PC-9 (cell line): ENCODE data around the gene PPM1E. TPM values are rescaled to one million over a fixed set of nuclear protein-coding genes. Genes with fewer than 3 reads are reported as not detected.

Experiments
- BruUV-seq: library from RNA; stranded (reverse); fragments of 400-500 nt; replicated peaks from 2 replicates; lab custom pipeline; 2021; lab: Mats Ljungman, UMichigan
- CTCF ChIA-PET: fragments of 300-600 bp; sonication (Branson Sonifier 250); formaldehyde crosslinking; loops from one replicate; lab custom pipeline; 2022; ENCODE audit warnings: antibody characterized with exemption; lab: Charles Lee
- POLR2A ChIA-PET: fragments of 300-600 bp; sonication (Branson Sonifier 250); formaldehyde crosslinking; loops from one replicate; lab custom pipeline; 2022; ENCODE audit warnings: antibody characterized with exemption; ENCODE audit not compliant: unreplicated experiment; lab: Charles Lee
- DNase-seq, 2 experiments: peaks; one replicate each; pipeline versions ENCODE4 v3.0.0 to v3.0.0-alpha.2; 2015 to 2022; ENCODE audit warnings: mixed read lengths in 1 of 2
- H2AFZ ChIP-seq: fragments of 200-600 bp; sonication (generic); 2 replicates; pipeline ENCODE4 v1.8.1; 2017; ENCODE audit warnings: antibody characterized with exemption
- H3F3A ChIP-seq: fragments of 200-600 bp; sonication (generic); 2 replicates; pipeline ENCODE4 v1.8.1; 2017; ENCODE audit warnings: antibody characterized with exemption, mild to moderate bottlenecking, low read depth; ENCODE audit not compliant: insufficient read depth
- H3K27ac ChIP-seq: fragments of 200-600 bp; sonication (generic); 2 replicates; pipeline ENCODE4 v1.6.1; 2016; ENCODE audit warnings: mixed run types
- H3K27me3 ChIP-seq: fragments of 200-600 bp; sonication (generic); 2 replicates; pipeline ENCODE4 v1.6.1; 2016; ENCODE audit warnings: low read depth, mixed run types; ENCODE audit not compliant: insufficient read depth
- H3K36me3 ChIP-seq: fragments of 200-600 bp; sonication (generic); 2 replicates; pipeline ENCODE4 v1.6.1; 2016; ENCODE audit warnings: low read depth, mixed run types
- H3K4me1 ChIP-seq: fragments of 200-600 bp; sonication (generic); replicated peaks from 2 replicates; pipeline ENCODE4 v1.6.1; 2016; ENCODE audit warnings: mixed run types; ENCODE audit not compliant: insufficient read depth
- H3K4me2 ChIP-seq: fragments of 200-600 bp; sonication (generic); 2 replicates; pipeline ENCODE4 v1.6.1; 2017; ENCODE audit warnings: mixed run types
- H3K4me3 ChIP-seq: fragments of 200-600 bp; sonication (generic); 2 replicates; pipeline ENCODE4 v1.6.1; 2016; ENCODE audit warnings: mixed run types
- H3K79me2 ChIP-seq: fragments of 200-600 bp; sonication (generic); 2 replicates; pipeline ENCODE4 v1.6.1; 2017; ENCODE audit warnings: low read depth, mixed run types
- H3K9me2 ChIP-seq: fragments of 200-600 bp; sonication (generic); 2 replicates; pipeline ENCODE4 v1.8.1; 2017; ENCODE audit warnings: mild to moderate bottlenecking; ENCODE audit not compliant: insufficient read depth
- H3K9me3 ChIP-seq: fragments of 200-600 bp; sonication (generic); 2 replicates; pipeline ENCODE4 v1.8.1; 2016; ENCODE audit warnings: low read depth; ENCODE audit not compliant: insufficient read depth
- H4K20me1 ChIP-seq: fragments of 200-600 bp; sonication (generic); 2 replicates; pipeline ENCODE4 v1.8.1; 2017; ENCODE audit not compliant: insufficient read depth
- EZH2 ChIP-seq: fragments of 200-600 bp; sonication (generic); IDR thresholded peaks from 2 replicates; pipeline ENCODE4 v1.8.0; 2017; ENCODE audit warnings: antibody characterized with exemption, low read depth
- intact Hi-C: fragments of 100-400 bp; cut with micrococcal nuclease; formaldehyde crosslinking; loops from one replicate; pipeline ENCODE4 v1.10.0; 2022; ENCODE audit not compliant: unreplicated experiment
- total RNA-seq: library from RNA; stranded (reverse); gene quantifications from 2 replicates; pipeline ENCODE4 v1.2.3, GENCODE V29; 2021
- TF ChIP-seq, protein P1 (sequence below): fragments of 200-600 bp; sonication (generic); conservative IDR thresholded peaks from 2 replicates; pipeline ENCODE4 v1.6.1; 2017; ENCODE audit warnings: mixed run types, antibody characterized with exemption, mild to moderate bottlenecking, moderate library complexity

Gene PPM1E
- total RNA-seq, 1 experiment from 2014 or later = 0.04 TPM

DNA sequence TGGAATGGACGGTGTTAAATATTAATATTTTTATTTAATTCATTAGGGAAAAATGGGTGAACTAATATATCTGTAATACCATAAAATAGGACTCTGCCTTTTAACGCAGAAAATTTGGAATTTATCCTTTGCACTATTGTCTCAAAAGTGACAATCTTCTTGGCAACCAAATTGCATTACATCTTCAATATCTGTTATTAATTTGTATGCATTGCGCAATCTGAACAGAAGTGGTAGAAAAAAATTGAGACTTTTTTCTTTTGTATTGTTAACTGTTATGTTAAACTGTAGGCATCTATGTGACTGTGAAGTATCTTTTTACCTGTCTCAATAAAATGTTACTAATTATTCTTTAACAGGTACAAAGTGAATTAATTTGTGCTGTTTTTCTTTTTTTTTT is 55.6 kb downstream of the PPM1E start:
- TF ChIP-seq EZH2 = no peak
- TF ChIP-seq, protein P1, sequence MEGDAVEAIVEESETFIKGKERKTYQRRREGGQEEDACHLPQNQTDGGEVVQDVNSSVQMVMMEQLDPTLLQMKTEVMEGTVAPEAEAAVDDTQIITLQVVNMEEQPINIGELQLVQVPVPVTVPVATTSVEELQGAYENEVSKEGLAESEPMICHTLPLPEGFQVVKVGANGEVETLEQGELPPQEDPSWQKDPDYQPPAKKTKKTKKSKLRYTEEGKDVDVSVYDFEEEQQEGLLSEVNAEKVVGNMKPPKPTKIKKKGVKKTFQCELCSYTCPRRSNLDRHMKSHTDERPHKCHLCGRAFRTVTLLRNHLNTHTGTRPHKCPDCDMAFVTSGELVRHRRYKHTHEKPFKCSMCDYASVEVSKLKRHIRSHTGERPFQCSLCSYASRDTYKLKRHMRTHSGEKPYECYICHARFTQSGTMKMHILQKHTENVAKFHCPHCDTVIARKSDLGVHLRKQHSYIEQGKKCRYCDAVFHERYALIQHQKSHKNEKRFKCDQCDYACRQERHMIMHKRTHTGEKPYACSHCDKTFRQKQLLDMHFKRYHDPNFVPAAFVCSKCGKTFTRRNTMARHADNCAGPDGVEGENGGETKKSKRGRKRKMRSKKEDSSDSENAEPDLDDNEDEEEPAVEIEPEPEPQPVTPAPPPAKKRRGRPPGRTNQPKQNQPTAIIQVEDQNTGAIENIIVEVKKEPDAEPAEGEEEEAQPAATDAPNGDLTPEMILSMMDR = no peak
- POLR2A ChIA-PET = no interaction called here
- no TSS peak for BruUV-seq

DNA sequence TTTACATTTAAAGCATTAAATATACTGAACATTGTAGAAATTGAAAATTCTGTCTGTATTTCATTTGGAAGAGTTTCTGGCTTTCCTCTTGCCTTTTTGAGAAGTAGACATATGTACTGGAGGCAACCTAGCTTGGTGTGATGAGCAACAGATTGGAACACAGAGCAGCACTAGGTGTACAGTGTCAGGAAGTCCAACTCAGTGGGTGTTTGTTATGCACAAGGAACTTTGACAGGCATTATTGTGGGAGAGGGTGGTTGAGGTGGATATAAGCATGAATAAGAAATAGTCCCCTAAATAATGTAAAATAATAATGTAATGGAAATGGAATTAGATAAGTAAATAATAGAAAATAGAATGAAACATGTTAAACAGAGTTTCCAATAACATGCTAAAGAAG is 58.1 kb downstream of the PPM1E start:
- BruUV-seq = no TSS peak
- no peaks in the 10 kb centered on the region for H3K79me2 ChIP-seq
- no peaks in the 10 kb centered on the region for H3K27me3 ChIP-seq
- CTCF ChIA-PET = no interaction called here
- TF ChIP-seq, protein P1 = no peak
- no peak for TF ChIP-seq EZH2
- intact Hi-C loops = no loop called here
- no peak overlapping the region for H3K4me2 ChIP-seq
- POLR2A ChIA-PET = interaction anchor here (0.7 kb wide), 1 partner anchor 208 kb away, joined by 4 read pairs; no protein-coding TSS in a partner anchor
- H4K20me1 ChIP-seq = no peaks in the 10 kb centered on the region
- no peaks in the 10 kb centered on the region for H3K9me3 ChIP-seq
- no peak overlapping the region for H3K27ac ChIP-seq
- no peak for DNase-seq
- H2AFZ ChIP-seq = no peak overlapping the region
- H3K4me1 ChIP-seq = no peaks in the 10 kb centered on the region
- no peaks in the 10 kb centered on the region; the same call in 1 of the 2 replicates for H3K9me2 ChIP-seq
- no peaks in the 10 kb centered on the region for H3K36me3 ChIP-seq
- H3K4me3 ChIP-seq = no peak overlapping the region
- no peaks in the 10 kb centered on the region for H3F3A ChIP-seq

More for the DNA sequence above, 55.6 kb downstream of the PPM1E start:
- DNase-seq = no peak
- Histone ChIP-seq H4K20me1 (no peaks in the 10 kb centered on the region), H3K4me3 (no peak overlapping the region), H3K27me3 (no peaks in the 10 kb centered on the region), H3F3A (no peaks in the 10 kb centered on the region), H3K36me3 (no peaks in the 10 kb centered on the region), H3K4me1 (no peaks in the 10 kb centered on the region), H3K9me3 (no peaks in the 10 kb centered on the region), H3K9me2 (no peaks in the 10 kb centered on the region; the same call in 1 of the 2 replicates), H3K79me2 (no peaks in the 10 kb centered on the region), H3K4me2 (no peak overlapping the region), H2AFZ (no peak overlapping the region), H3K27ac (no peak overlapping the region)
- CTCF ChIA-PET = no interaction called here
- intact Hi-C loops = no loop called here

DNA sequence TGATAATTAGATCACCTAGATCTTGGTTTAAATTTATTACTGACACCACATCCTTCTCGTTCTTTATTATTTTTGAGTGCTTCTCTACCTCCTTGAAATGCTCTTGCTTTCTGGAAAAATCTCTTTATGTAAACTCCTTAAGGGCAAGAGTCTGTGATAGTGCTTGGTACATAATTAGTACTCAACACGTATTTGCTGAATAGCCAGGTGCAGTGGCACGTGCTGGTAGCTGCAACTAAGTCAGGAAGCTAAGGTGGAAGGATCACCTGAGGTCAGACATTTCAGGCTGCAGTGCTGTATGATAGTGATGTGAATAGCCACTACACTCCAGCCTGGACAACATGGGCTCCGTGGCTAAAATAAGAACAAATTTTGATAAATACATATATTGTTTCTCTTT is 63.0 kb downstream of the PPM1E start:
- no TSS peak for BruUV-seq
- intact Hi-C loops = no loop called here
- H3K27me3 ChIP-seq = no peaks in the 10 kb centered on the region
- H4K20me1 ChIP-seq = no peaks in the 10 kb centered on the region
- no peak overlapping the region for H2AFZ ChIP-seq
- no peak for TF ChIP-seq EZH2
- TF ChIP-seq, protein P1 = no peak
- ChIA-PET POLR2A (no interaction called here), CTCF (no interaction called here)
- H3K4me1 ChIP-seq = no peaks in the 10 kb centered on the region
- no peak for DNase-seq
- H3K4me2 ChIP-seq = no peak overlapping the region
- no peaks in the 10 kb centered on the region for H3K9me2 ChIP-seq
- H3K27ac ChIP-seq = no peak overlapping the region
- no peaks in the 10 kb centered on the region for H3K79me2 ChIP-seq
- no peak overlapping the region for H3K4me3 ChIP-seq
- no peaks in the 10 kb centered on the region for H3K9me3 ChIP-seq
- H3F3A ChIP-seq = no peaks in the 10 kb centered on the region
- H3K36me3 ChIP-seq = no peaks in the 10 kb centered on the region
